HG03159 (cell line): ENCODE results near the gene ACHE.

Experiments
- ATAC-seq: cut with Tn5 transposase; IDR thresholded peaks from one replicate; pipeline ENCODE4 v1.9.1; 2021; ENCODE audit warnings: mild to moderate bottlenecking, moderate library complexity; ENCODE audit not compliant: unreplicated experiment

The ACHE gene

DNA sequence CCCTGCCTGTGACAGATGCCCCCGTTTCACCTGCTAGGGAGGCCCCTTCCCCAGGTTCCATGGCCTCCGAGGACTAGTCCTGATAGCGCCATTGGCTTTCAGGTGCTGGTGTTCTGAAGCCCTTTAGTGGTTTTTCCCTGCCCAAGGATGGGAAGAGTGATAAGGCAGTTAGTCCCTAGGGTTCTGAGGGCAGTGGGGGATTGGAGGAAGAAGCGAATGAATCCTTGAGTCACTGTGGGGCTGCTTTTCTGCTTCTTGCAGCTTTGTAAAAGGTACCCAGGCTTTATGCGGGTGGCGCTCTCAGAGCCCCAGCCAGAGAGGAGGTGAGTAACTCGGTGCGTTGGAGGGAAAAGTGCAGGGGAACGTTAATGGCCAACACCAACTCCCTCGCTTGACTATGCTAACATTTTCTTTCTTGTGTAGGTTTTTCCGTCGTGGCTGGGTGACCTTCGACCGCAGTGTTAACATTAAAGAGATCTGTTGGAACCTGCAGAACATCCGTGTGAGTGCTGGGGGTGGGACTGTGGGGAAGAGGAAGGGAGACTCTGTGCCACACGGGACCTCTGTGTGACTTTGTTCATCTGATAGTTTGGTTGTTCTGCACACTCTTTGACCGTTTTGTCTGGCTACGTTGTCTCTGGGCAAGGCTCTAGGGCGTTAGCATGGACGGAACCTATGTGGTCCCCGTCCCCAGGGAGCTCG lies 10.1 kb downstream of the ACHE start:
- ATAC-seq = no peak

DNA sequence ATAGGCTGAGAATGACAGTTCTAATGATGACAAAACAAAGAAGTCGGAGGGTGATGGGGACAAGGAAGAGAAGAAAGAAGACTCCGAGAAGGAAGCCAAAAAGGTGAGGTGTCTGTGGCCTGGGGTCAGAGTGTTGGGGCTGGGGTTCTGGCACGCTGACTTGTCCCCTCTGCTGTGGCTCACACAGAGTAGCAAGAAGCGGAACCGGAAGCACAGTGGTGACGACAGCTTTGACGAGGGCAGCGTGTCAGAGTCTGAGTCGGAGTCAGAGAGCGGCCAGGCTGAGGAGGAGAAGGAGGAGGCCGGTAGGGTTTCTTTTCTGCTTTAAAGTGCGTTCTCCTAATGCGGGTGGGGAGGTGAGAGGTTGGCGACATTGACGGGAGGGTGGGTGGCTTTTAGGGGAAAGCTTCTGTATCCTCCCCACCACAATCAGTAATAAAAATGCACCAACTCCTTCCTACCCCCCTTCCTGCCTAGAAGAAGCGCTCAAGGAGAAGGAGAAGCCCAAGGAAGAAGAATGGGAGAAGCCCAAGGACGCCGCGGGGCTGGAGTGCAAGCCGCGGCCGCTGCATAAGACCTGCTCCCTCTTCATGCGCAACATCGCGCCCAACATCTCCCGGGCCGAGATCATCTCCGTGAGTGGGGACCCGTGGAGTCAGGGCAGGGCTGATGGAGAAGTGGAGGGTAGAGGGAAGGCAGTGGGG lies 10.8 kb downstream of the ACHE start:
- ATAC-seq = no peak

DNA sequence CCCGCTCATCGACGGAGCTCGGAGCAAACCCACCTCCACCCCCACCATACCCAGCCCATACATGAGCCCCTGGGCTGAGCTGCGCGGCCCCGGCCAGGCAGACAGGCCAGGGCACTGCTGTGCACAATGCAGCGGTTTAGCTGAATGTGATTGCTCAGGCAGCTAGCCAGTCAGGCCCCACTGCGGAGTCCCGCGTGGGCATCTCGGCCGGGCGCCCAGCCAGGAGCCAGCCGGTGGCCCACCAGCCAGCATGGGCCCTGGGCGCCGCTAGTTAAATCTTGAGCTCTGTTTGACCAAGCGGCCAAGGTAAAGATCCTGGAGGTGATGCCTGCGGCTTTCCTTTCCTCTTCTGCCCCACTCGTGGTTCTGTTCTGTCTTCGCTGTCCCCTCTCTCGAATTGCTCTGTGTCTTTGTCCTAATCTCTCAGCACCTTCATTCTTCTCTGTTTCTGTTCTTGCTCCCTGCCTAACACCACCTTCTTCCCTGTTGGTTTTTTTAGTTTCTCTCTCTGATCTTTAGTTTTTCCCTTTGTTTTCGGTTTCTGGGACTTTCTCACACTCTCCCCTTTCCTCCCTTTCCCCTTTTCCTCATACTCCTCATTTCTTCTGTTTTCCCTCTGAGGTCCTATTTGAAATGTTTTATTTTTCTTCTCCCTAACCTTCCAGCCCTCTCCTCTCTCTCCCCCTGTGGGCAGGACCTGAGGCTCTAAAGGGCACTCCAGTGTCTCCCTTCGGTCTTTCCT lies 12.7 kb downstream of the ACHE start:
- no peak for ATAC-seq

DNA sequence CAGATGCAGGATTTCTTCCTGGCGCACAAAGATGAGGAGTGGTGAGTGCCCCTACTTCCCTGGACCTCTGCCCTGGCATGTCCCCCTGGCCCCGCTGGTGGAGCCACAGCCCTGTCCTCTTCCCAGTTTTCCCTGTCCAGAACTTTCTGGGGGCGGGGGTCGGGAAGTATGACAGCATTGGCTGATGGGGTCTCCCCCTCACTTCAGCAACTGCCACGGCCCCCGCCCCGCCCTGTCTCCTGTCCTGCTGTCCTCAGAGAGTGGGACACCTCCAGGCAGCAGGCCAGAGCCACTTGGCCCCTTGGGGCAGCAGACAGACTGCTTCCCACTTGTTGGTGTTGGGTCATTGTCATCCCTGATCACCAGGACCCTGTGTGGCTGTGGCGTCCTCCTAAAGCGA lies 13.5 kb downstream of the ACHE start:
- no peak for ATAC-seq

GRCh38 chr7:100881136-100881535 lies 14.6 kb downstream of the ACHE start:
- ATAC-seq = no peak

DNA sequence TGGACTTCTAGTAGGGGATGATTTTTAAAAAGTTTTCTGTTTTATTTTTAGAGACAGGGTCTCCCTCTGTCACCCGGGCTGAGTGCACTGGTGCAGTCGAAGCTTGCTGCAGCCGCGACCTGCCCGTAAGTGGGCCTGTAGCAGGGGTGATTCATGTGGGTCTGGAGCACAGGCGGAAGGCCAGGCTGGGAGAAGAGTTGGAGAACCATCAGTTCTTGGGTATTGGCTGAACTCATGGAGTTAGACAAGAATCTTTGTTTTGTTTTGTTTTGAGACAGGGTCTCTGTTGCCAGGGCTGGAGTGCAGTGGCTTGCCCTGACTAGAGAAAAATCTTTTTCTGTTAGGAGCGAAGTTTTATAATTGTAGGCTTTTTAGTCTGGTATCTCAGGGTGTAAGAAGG lies 15.0 kb downstream of the ACHE start:
- no peak for ATAC-seq

- ATAC-seq = no peak
Measured at GRCh38 chr7:100879685-100880261, 15.9 kb downstream of the ACHE start.

DNA sequence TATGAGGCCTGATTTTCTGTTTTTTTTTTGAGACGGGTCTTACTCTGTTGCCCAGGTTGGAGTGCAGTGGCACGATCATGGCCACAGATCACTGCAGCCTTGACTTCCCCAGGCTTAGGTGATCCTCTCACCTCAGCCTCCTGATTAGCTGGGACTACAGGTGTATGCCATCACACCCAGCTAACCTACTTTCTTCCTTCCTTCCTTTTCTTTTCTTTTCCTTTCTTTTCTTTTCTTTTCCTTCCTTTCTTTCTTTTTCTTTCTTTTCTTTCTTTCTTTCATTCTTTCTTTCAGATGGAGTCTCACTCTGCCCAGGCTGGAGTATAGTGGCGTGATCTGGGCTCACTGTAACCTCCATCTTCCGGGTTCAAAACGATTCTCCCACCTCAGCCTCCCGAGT lies 17.0 kb downstream of the ACHE start:
- no peak for ATAC-seq

- ATAC-seq = no peak
Measured at GRCh38 chr7:100878013-100878412, 17.7 kb downstream of the ACHE start.

GRCh38 chr7:100875356-100875751 lies 20.3 kb downstream of the ACHE start:
- ATAC-seq = peak; percentile 22

GRCh38 chr7:100874577-100875355 lies 20.9 kb downstream of the ACHE start, which contains the start of gene SRRT:
TSS of gene SRRT (plus strand) at chr7:100875103. CDS start at chr7:100875591, 488 bp downstream.
- ATAC-seq = peak; percentile 86

DNA sequence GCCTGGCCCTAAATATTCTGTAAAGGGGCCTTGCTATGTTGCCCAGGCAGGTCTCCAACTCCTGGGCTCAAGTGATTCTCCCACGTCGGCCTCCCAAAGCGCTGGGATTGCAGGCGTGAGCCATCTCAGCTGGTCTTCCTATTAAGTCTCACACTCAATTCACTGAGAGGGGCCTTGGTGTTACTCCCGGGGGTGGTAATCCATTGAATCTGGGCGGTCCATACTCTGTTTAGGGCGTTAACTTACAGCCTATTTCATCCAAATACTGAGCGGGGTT lies 21.4 kb downstream of the ACHE start:
- ATAC-seq = no peak

GRCh38 chr7:100873599-100874299 lies 21.9 kb downstream of the ACHE start:
- ATAC-seq = no peak

- peak; percentile 16 for ATAC-seq
Measured at GRCh38 chr7:100867776-100868485, 27.8 kb downstream of the ACHE start.

DNA sequence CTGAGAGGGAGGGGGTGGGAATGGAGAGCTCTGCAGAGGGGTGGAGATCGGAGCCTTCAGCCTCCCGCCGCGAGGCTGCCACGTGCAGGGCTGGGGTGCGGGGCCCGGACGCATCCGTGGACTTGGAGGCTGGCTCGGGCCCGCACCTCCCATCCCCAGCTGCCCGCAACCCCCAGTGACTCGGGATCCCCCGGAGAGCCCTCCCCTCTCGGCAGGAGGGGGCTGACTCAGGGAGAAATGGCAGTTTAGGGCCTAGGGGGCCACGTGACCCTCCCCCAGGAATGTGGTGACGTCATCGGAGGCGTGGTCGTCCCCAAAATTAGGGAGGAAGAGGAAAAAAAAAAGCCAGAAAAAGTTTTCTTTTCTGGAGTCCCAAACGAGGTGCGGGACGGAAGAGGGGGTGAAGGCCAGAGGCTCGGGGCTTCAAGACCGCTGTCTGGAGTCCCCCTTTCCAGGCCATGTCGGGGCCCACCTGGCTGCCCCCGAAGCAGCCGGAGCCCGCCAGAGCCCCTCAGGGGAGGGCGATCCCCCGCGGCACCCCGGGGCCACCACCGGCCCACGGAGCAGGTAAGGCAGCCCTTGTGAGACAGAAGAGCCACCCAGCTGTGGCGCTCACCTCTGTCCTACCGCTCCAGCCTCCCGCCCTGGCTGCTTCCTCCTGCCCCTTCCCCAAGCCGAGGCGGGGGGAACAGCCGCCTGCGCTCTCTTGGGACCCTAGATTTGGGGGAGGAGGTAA lies 28.5 kb downstream of the ACHE start, which contains the start of gene TRIP6:
Gene TRIP6 (plus strand): TSS at position 348 of the 736 bp plus-strand sequence. CDS start 111 bp downstream, at position 459.
- ATAC-seq = peak; percentile 42

DNA sequence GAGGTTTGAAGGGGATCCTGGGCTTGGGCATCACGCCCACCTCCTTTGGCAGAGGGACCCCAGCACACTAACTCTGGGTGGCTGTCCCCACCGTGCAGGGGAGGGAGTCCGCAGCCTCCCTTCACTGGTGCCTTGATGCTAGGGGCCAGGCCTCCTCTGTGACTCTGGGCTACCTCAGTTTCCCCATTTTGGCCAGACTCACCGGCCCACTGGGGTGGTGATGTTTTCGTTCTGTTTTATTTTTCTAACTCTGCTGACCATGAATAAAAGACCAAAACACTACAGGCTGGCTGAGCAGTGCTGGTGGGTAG lies 29.0 kb downstream of the ACHE start:
- no peak for ATAC-seq

GRCh38 chr7:100865938-100866728 lies 29.6 kb downstream of the ACHE start:
- ATAC-seq = no peak

DNA sequence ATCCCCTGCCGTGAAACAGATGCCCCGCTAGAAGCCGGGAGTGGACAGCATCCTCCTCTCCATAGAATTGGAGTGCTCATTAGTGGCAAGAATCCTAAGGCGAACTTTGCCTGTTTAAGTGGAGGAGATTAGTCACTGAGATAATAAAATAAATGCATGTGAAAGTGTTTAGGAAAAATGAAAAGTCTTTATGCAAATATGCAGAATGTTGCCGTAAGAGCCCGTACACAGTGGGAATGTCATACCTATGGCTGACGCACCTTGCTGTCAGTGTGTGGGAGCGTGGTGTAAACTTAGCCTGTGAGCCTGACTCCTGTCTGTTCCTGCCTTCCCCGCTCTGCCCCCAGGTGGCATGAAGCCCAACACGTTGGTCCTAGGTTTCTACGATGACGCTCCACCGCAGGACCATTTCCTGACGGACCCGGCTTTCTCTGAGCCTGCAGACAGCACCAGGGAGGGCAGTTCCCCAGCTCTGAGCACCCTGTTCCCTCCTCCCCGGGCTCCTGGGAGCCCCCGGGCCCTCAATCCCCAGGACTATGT lies 30.2 kb downstream of the ACHE start:
- ATAC-seq = no peak
